ENCODE results near the gene NOP53. TPM values are rescaled to one million over a fixed set of nuclear protein-coding genes. Genes with fewer than 3 reads are reported as not detected.
A peak's percentile ranks its signal among the peaks of the same experiment; 100 is the strongest.

NOP53 gene
- total and polyA plus RNA-seq, 2 donors (not counting 3 experiments of a cell fraction or from before 2014, with no cell fraction given) = 119 to 150 TPM

DNA sequence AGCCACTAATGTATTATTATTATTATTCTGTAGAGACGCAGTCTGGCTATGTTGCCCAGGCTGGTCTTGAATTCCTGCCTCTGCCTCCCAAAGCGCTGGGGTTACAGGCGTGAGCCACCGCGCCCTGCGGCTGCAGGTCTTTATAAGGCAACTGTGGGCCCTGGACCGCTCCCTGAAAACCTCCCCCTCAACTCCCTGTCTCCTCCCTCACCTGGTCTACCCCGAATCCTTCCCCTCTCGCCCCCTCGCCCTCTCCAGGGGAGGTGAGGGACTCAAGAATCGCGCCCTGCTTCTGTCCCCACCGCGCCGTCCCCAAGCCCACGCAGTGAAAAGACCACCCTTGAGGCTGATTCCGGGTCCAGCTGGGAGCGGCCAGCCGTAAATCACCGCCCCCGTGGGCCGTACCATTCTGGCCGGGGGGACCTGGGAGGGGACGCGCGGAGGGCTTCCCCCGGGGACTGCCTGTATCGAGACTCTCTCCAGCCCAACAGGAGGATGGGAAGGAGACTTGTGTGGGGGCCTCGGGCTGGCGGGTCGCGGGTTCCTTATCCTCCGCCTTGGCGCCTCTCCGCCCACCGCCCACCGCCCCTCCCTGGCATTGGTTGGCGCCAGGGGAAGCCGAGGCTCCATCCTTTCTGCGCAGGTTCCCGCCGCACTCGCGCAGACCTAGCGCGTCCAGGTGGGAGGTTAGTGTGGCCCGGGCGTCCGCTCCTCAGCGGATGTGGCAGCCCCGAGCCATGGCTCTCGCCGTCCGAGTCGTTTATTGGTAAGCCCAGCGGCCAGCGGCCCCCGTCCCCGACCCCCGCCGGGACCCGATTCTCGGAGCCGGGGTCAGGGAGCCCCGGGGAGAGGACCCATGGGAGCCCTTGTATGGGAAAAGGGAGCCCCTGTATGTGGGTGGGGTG is 33.0 kb downstream of the NOP53 start, which contains the start of gene SELENOW:
Gene SELENOW, plus strand, starts transcription at position 655 of the 905 bp plus-strand sequence. Its CDS starts 83 bp downstream, at position 738.
- POLR2A ChIA-PET = no interaction called here
- peaks cover 0 to 13% of the 10 kb centered on the region in 2 experiments for H3K36me3 ChIP-seq (ENCODE audit: control insufficient read depth in 2 of 2, extremely low read depth in 1 of 2, insufficient read depth in 2 of 2, low read length in 2 of 2)
- H3K9ac ChIP-seq (replicated peaks; ENCODE audit: extremely low read depth, insufficient read depth, low read length) = peak within 1 kb of the TSS; percentile 93
- no peaks in the 10 kb centered on the region for H3K9me1 ChIP-seq (replicated peaks; ENCODE audit: control insufficient read depth, extremely low read depth, insufficient read depth, low read length)
- H3K4me1 ChIP-seq (ENCODE audit: control insufficient read depth, extremely low read depth, insufficient read depth, low read length) = peaks cover 14% of the 10 kb centered on the region
- TF ChIP-seq MYC (IDR thresholded peaks at IDR 0.05; ENCODE audit: low read depth, low read length) = no peak
- TF ChIP-seq POLR2AphosphoS5 (IDR thresholded peaks at IDR 0.05; ENCODE audit: insufficient read depth, low read depth, low read length) = peak; percentile 94
- no peak for TF ChIP-seq FOS (IDR thresholded peaks at IDR 0.05; ENCODE audit: borderline replicate concordance, insufficient read depth, low read length)
- TF ChIP-seq POLR2A (IDR thresholded peaks at IDR 0.05; ENCODE audit: low read depth, low read length) = peak; percentile 93
- dilution Hi-C loops (cut with MboI; ENCODE audit: extremely low pct_ligation_motif_present, low sequenced_read_pairs) (no loop called here), intact Hi-C loops (cut with micrococcal nuclease) (loop anchor here (1.0 kb wide), 1 partner anchor 12 kb away; no protein-coding TSS in a partner anchor)
- H3K4me3 ChIP-seq (replicated peaks in 1 of 3; ENCODE audit: insufficient read depth in 1 of 3, low read depth in 1 of 3, low read length in 3 of 3) = peak within 1 kb of the TSS; percentile 85 to 93 (median 89)
- H2AFZ ChIP-seq (ENCODE audit: low read depth, low read length) = peak within 1 kb of the TSS; percentile 96
- H3K27ac ChIP-seq (ENCODE audit: insufficient read depth, low read depth, low read length) = peak within 1 kb of the TSS; percentile 95
- BruUV-seq (replicated peaks) = no TSS peak
- H3K27me3 ChIP-seq (ENCODE audit: control insufficient read depth in 2 of 2, insufficient read depth in 2 of 2, low read length in 2 of 2) = no peaks in the 10 kb centered on the region
- peak; percentile 21 for FAIRE-seq
- peak within 1 kb of the TSS; percentile 96 for H3K4me2 ChIP-seq (ENCODE audit: insufficient read depth, low read length)
- CTCF ChIA-PET = interaction anchor here (0.6 to 1.0 kb wide), 3 partner anchors 12 to 65 kb away, joined by 3 to 6 read pairs (median 5); partner anchors contain the start of gene EHD2
- H4K20me1 ChIP-seq (replicated peaks; ENCODE audit: control insufficient read depth, extremely low read depth, insufficient read depth, low read length) = no peaks in the 10 kb centered on the region
- H3K79me2 ChIP-seq (ENCODE audit: control insufficient read depth, insufficient read depth, low read length) = peaks cover 30% of the 10 kb centered on the region
- DNase-seq (ENCODE audit: low read depth, low spot score) = peak; percentile 78
- no peaks in the 10 kb centered on the region for H3K9me3 ChIP-seq (replicated peaks; ENCODE audit: control insufficient read depth, insufficient read depth, low read length)

DNA sequence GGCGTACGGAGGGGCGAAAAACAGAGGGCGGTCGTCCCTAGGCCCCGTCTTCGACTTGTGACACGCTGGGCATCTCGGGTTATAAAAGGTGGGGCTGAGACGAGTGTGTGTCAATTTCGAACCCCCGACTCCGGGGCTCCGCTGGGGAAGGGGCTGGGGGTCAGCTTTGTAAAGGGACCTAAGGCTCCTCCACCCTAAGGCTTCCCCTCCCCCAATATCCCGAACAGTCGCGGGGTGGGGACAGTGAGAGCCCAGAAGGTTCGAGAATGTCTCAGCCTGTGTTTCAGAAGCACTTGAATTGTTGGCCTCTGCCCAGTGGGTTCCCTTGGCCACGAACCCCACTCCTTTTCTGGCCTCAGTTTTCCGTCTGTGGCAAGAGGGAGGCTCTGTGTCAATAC is 33.6 kb downstream of the NOP53 start:
- CTCF ChIA-PET = interaction anchor here (1.4 kb wide), 2 partner anchors 13 to 66 kb away, joined by 5 to 7 read pairs; partner anchors contain the start of gene EHD2
- POLR2A ChIA-PET = no interaction called here

More for the DNA sequence above, 33.6 kb downstream of the NOP53 start:
- peaks cover 30% of the 10 kb centered on the region for H3K79me2 ChIP-seq (ENCODE audit: control insufficient read depth, insufficient read depth, low read length)
- peak; percentile 34 for DNase-seq (ENCODE audit: low read depth, low spot score)
- no peaks in the 10 kb centered on the region for H3K27me3 ChIP-seq (ENCODE audit: control insufficient read depth in 2 of 2, insufficient read depth in 2 of 2, low read length in 2 of 2)
- peak overlapping the region; percentile 96 for H2AFZ ChIP-seq (ENCODE audit: low read depth, low read length)
- H4K20me1 ChIP-seq (replicated peaks; ENCODE audit: control insufficient read depth, extremely low read depth, insufficient read depth, low read length) = no peaks in the 10 kb centered on the region
- dilution Hi-C loops (cut with MboI; ENCODE audit: extremely low pct_ligation_motif_present, low sequenced_read_pairs) = no loop called here
- peaks cover 14% of the 10 kb centered on the region for H3K4me1 ChIP-seq (ENCODE audit: control insufficient read depth, extremely low read depth, insufficient read depth, low read length)
- H3K4me2 ChIP-seq (ENCODE audit: insufficient read depth, low read length) = peak overlapping the region; percentile 96
- no peaks in the 10 kb centered on the region for H3K9me1 ChIP-seq (replicated peaks; ENCODE audit: control insufficient read depth, extremely low read depth, insufficient read depth, low read length)
- peak overlapping the region; percentile 93 for H3K9ac ChIP-seq (replicated peaks; ENCODE audit: extremely low read depth, insufficient read depth, low read length)
- intact Hi-C loops (cut with micrococcal nuclease) = loop anchor here (1.0 kb wide), 1 partner anchor 13 kb away; no protein-coding TSS in a partner anchor
- peak overlapping the region; percentile 85 to 93 (median 89) for H3K4me3 ChIP-seq (replicated peaks in 1 of 3; ENCODE audit: insufficient read depth in 1 of 3, low read depth in 1 of 3, low read length in 3 of 3)
- H3K27ac ChIP-seq (ENCODE audit: insufficient read depth, low read depth, low read length) = peak overlapping the region; percentile 95
- no peak for FAIRE-seq
- no peaks in the 10 kb centered on the region for H3K9me3 ChIP-seq (replicated peaks; ENCODE audit: control insufficient read depth, insufficient read depth, low read length)
- peaks cover 0 to 18% of the 10 kb centered on the region in 2 experiments for H3K36me3 ChIP-seq (ENCODE audit: control insufficient read depth in 2 of 2, extremely low read depth in 1 of 2, insufficient read depth in 2 of 2, low read length in 2 of 2)
- TF ChIP-seq EZH2 (IDR thresholded peaks at IDR 0.05; ENCODE audit: borderline replicate concordance, low read depth, low read length, severe bottlenecking) (no peak), JUN (IDR thresholded peaks at IDR 0.05; ENCODE audit: borderline replicate concordance, insufficient read depth, insufficient read length, low read depth) (no peak)
- BruUV-seq (replicated peaks) = TSS peak; percentile 67

Measured in endothelial cell of umbilical vein (primary cell).